GM21786 (cell line): ENCODE results near the gene CELF2.
"Not testable (repeated sequence)": the region's sequence is repeated elsewhere in the genome, so short reads cannot be mapped to it uniquely, and the experiment has no call there.

Source experiments
- ATAC-seq: cut with Tn5 transposase; IDR thresholded peaks from one replicate; pipeline ENCODE4 v1.9.1; 2021; ENCODE audit not compliant: unreplicated experiment

Gene CELF2

DNA sequence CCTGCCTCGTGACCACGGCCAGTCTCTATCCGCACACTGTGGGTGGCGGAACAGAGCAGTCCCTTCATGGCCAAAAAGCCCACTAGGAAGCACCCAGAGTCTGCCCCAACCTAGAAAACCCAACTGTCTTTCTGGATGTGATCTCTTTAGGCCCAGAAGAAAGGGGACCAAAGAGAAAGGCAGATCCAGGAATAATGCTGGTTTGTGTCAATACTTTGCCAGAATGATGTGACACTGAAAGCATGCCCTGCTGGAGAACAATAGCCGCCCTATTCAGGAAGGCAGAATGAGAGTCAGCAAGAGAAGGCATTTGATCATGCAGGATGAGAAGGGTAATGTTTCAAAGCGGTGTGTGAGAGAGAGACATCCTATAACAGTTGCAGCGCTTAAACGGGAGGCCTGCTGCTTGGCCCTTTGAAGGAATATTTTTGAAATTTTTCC, 319.1 kb downstream of the CELF2 start:
- ATAC-seq: no peak

DNA sequence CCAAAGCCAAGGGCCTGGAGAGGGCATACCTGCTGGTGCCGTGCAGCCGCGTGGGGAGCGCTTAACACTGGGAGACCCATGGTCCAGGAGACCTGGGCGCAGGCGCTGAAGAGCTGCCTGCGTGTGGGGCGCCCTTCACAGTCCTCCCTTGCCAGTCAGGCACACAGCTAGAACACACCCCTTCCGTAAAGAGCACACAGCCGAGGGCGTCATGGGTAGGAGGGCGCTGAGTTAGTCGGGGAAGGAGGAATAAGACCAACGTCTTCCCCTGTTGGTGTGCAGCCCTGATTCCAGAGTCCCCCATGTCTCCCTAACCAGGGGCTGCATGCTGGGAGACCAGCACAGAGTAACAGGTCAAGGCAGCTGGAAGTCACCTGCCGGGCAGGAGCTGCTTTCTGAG, 319.8 kb downstream of the CELF2 start:
- ATAC-seq: no peak

DNA sequence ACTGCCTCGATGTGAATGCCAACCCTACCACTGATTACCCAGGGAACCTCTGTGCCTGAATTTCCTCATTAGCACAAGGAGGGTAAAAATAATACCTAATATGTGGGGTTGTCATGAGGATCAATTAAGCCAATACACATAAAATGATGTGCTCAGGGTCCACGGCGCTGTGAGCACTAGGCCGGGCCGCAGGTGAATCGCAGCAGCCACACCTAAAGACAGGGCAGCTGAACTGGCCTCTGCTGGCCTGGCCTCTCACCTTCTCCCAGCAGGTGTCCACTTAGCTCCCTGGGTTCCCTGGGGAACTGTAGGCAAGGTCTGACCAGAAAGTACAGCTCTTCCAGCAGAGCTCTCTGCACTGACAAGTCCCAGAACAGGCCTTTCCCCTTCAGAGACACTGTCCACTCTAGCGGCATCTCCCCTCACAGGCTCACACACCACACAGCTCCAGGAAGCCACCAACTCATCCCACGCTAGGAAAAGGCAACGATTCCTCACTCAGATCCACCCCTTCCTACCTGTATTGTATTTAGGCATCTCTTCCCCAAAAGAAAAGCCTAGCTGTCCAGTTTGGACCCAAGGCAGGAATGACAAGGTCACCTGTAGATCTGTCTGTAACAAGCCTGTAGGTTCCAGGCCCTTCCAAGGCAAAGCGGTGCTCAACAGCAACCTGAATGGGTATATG, 320.6 kb downstream of the CELF2 start:
- no peak for ATAC-seq

DNA sequence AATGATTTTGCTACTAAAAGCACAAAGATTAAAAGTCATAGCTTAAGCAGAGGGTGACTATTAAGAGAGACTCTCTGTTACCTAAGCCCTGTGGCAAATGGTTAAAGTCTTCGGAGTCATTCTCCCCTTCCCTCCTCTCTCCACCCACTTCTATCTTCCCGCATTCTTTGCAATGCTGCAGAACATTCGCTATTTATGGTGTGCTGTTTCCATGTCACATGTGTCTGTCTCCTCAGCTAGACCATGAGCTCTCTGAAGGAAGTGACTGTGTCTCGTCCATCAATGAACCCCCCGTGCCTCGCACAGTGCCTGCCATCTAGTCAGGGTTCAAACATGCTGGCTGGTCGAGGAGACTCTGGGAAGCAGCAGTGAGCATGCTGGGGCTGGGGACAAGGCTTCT, 321.3 kb downstream of the CELF2 start:
- ATAC-seq: no peak

DNA sequence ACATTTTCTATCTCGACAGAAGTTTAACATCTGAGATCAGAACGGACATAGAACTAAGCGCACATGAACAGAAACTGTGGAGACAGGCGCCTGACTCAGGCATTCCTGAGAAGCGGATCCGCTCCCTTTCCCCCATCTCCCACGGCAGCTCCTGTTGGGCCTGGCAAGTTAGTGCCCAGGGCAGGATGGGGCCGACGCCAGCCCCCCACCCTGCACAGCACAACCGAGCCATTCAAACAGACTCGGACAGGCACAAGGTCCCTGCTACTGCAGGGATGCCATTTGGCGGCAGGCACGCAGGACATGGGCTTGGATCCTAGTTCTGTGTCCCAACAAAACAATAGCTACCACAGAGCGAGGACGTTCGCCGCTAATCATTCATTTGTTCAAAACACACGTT, 322.0 kb downstream of the CELF2 start:
- ATAC-seq: no peak

DNA sequence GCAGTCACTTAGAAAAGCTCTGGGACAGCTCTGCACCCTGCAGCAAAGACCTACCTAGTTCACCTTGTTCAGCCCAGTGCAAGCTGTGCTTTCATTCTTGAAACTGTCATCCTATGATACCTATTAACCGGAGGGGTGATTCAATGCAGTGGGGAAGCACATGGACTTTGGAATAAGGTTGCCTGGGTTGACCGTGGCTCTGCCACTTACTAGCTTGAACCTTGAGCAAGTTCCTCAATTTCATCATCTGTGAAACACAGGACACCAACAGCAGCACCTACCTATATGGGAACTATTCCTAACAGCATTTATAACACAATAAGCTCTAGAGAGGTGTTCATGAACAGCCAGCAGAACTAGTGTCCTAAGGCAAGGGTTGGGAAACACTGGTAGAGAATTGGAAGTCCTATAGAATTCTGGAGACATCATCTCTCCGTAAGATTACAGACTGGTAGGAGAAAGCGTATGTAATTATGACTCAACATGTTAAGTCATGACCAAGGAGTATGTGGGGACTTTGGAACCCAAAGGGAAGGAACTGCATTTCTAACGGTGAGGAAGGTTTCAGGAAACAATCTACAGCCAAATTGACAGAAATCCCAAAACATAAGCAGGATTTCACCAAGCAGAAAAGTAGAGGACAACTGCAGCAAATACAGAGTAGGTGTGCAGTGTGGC, 323.8 kb downstream of the CELF2 start:
- no peak for ATAC-seq

DNA sequence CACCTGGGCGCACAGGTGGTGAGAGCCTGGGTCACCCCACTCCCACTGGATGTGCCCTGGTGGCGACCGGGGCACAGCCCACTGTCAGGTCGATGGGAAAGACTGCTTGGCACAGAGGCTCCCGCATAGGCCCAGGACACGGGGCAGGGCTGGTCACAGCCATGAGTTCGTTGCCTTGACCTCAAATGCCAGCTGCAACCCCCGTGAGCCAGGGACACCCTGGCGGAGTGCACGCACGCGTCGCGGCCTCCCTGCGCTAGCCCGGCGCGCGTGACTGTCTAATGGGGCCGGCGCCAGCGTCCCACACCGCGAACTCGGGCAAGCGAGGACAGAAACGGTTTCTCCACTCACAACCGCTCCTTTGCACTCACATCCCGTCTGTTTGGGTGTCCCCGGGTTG, 326.4 kb downstream of the CELF2 start:
- no peak for ATAC-seq

DNA sequence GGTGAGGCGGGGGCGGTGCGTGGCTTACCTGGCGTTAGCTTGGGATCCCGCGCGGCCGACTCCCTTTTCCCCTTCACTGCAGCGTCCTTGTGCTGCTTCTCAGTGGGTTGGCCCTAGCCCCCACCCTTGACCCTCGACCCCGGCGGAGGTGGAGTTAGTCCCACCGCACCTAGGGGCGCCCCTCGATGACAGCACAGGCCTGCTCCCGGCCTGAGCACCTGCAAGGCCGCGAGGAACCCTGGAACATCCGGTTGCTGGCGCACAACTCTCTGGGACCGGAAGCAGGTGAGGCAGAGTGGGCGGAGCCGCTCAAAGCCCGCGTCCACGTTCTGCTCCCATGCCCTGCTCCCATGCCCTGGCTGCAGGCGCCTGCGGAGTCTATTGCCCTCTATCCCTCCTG, 326.9 kb downstream of the CELF2 start:
- ATAC-seq: no peak

DNA sequence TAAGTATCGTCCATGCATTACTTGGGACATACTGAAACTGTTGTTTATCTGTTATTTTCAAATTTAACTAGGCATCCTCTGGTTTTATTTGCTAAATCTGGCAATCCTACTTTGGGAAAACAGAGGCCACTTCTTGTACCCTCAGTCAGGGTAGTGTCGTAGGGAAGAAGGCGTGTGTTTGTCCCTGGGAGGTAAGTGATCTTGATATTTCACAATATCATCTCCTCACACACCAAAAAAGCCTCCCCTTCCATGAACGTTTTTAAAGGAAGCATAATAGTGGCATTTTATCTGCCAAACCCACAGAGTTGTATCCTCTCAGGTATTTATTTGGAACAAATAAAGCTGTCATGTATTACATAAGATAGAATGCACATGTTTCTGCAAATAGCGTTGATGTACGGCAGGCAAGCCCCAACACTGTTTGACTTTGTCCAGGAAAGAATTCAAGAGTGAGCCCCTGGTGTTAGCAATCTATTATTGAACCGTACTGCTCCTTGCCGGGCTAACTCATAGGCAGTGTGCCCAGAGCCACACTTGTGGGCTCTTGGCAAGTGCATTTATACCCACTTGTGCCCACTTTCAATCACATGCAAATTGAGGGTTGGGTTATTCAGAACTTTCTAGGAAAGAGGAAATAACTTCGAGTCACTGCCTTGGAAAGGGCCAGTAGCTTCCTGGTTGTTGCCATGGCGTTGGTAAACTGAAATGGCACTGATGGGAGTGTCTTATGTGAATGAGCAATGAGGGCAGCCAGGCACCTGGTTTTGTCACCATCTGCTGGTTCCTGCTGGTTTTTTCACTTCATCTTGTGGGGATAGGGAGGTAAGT, 327.8 kb downstream of the CELF2 start:
- ATAC-seq: peak; percentile 83

DNA sequence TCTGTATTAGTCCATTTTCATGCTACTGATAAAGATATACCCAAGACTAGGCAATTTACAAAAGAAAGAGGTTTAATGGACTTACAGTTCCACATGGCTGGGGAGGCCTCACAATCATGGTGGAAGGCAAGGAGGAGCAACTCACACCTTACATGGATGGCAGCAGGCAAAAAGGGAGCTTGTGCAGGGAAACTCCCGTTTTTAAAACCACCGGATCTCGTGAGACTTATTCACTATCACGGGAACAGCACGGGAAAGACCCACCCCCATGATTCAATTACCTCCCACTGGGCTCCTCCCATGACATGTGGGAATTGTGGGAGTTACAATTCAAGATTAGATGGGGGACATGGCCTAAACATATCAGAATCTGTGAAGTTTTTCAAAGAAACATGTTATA, 329.9 kb downstream of the CELF2 start:
- not testable (repeated sequence) for ATAC-seq

DNA sequence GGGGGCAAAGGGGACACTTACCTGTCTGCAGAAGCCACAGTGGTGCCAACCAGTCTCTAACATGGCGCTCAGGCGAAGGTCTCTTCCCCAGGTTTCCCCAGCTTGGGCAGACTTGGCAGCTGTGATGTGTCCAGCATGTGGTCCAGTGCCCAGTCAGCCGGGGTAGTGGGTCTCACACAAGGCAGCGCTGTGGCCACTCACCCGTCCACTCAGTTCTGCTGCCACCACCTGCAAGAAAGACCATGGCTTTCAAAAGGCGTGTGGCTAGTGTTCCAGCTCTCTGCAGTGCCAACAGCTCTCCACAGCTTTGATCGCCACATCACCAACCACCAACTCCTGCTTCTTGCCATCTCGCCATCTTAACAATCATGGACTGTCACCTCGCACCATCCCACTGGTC, 334.1 kb downstream of the CELF2 start:
- no peak for ATAC-seq

DNA sequence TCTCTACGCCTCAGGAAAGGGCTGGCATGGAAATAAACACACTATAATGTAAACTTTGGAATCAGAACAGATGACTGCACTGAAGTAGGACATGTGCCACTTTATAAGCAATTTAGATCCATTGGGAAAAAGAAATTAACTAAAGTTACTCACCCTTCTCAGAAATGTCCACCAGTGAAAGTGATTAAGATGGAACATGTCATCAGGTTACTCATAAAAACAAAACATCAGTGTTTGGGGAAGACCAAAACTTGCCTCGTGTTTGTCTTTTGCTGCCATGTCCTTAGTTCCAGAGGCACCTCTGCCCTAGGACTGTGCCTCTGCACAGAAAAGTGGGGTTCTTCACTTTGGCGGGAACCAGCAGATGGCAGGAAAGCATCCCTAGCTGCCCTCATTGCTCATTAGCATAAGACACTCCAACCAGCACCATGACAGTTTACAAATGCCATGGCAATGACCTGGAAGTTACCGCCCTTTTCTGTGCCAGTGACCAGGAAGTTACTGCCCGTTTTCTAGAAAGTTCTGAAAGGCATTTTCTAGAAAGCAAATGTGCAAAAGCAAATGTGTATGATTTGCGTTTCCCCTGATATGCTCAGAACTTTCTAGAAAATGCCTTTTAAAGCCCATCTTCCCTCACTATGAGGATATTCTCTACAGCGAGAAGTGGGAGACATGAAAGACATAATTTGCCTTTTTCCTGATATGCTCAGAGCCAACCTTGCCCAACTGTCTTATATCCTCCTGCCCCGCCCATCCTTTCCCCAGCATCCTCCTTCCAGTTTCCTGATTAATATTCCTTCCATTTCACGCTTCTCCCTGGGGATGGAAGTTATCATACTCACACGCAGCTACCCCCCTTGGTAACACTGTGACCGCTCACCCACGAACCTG, 335.6 kb downstream of the CELF2 start:
- no peak for ATAC-seq

DNA sequence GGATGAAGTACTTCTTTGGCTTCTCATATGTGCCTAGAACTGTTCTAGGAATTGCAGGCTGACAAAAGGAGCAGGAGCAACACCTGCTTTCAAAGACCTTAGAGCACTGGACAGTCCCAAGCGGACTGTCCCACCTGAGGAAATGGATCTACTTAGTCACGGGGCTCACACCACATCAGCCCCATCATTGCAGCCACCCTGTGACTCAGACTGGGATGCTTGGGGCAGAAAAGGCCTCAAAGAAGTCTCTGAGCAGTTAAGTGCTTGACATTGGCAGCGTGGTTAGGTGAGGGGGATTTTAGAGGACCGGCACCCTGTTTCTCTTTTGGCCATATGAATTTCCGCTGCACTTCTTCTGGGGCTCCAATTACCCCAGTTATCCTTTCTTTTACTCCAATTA, 337.2 kb downstream of the CELF2 start:
- ATAC-seq: no peak

DNA sequence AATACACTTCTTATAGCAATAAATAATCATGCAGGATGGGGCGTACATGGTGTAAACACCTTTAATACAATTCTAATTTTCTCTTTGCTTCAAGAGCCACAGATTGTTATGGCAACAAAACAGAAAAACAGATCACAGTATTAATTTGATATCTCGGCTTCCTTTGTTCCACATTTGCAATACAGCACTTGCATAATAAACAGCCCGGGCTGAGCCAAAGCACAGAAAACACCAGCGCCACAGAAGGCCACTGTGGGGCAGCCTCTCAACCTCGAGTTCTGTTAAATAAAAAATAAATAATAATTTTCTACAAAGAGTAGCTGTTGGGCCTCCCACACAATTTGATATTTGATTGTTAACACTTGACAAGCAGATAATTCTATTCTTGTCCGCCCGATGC, 337.9 kb downstream of the CELF2 start:
- ATAC-seq: no peak

DNA sequence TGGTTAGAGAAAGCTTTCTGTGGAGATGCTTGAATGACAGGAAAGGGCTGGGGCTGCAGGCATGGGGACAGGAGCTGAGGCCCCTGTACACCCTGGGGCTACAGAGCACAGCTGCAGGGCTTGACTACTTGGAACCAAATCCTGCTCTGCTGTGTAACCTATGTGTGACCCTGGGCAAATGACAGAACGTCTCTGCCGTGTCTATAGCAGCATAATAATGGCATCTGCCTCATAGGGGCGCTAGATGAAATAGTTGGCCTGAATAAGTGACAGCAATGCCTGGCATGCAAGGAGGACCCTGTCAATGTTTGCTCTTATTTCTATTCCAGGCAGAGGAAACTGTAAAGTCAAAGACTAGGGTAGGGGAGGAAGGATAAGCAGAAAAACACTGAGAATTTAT, 339.8 kb downstream of the CELF2 start:
- no peak for ATAC-seq

DNA sequence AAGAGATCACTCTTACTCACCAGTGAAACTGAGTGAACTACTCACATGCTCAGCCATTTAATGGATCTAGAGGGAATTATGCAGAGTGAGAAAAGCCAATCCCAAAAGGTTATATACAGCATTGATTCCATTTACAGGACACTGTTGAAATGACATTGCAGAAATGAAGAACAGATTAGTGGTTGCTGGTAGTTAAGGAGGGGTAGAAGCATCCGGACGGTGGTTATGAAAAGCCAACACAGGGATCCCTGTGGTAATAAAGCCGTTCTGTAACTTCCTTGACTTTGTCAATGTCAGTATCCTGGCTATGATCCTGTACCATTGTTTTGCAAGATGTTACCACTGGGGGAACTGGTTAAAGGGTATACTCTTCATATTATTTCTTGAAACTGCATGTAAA, 340.3 kb downstream of the CELF2 start:
- ATAC-seq: no peak

DNA sequence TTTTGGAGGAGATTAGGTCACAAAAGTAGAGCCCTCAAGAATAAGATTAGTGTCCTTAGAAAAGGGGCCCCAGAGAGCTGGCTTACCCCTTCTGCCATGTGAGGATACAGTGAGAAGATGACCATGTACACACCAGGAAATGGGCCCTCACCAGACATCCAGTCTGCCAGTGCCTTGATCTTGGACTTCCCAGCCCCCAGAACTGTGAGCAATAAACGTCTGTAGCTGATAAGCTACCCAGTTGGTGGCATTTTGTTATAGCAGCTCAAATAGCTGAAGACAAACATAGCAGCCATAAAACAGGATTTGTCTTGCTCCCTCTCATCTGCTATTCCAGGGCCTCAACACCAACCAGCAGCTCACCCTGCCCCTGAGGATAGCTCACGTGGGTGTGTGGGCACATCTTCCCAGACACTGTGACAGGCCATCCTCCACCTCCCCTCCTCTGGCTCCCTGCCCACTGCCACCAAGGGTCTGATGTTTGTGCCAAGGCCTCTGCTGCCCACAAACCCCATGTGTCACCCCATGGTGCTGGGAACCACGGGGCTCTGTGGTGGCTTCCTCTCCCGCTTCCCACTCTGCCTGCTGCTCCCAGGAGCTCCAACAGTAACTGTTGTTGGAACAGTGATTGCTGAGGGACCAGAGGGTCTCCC, 341.4 kb downstream of the CELF2 start:
- ATAC-seq: no peak

DNA sequence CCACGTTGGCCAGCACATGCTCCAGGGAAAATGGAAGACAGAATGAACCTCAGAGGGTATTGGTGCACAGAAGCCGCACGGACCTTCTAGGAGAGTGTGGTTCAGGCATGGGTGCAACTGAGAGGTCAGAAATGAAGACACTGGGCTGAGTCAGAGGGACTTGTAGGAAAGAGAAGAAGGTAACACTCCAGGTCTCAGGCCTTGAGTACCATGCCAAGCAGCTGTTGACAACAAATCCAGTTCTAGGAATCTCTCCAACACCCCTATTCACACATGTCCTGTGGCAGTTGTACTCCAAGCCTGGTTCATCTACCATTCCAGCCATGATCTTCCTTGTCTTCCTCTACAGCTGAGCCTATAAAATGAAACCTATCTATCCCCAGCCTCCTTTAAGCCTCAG, 342.2 kb downstream of the CELF2 start:
- ATAC-seq: no peak

DNA sequence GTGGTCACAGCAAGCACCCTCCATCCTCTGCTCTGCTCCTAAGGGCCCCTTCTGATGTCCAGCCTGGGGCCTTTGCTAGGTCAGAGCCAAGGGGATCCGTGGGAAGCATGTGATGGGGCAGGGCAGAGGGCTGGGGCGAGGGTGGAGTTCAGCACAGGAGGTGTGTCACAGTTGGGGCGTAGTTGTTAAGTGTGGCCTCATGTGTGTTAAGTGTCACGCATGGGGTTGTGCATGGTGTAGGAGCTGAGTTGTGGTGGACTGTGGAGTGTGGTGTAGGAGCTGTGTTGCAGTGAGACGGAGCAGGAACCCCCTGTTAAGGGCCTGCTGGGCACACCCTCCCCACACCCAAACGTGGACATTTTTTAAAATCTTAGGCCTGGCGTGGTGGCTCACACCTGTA, 345.8 kb downstream of the CELF2 start:
- ATAC-seq: no peak

DNA sequence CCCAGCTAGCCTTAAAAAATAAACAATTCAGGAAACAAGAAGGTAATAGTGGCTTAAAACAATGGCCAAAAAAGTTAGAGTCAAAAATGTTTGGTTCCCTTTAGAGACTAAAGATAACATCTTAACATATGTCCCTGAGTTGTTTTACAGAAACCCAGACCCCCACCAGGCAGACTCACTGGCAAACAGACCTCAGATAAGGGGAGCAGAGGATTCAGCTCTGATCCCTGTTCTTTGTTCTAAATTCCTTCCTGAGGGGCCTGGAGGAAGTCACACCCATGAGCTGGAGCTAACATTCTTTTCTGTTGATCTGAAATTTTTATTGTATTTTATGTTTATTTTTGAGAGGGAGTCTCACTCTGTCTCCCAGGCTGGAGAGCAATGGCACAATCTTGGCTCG, 346.6 kb downstream of the CELF2 start:
- ATAC-seq: no peak

DNA sequence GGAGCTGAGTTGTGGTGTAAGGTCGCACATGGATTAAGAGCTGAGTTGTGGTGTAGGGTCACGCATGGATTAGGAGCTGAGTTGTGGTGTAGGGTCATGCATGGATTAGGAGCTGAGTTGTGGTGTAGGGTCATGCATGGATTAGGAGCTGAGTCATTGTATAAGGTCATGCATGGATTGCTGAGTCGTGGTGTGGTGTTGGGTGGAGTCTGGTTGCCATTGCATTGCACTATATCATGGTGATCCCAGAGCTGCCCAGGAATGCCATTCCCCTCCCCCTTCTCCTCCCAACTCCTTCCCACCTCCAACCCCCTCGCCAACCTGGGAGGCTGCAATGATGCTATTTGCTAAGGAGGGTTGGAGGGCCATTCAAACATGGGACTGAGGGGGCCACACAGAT, 349.2 kb downstream of the CELF2 start:
- not testable (repeated sequence) for ATAC-seq
